GM18858 (cell line): ENCODE results near the gene KCMF1.
A peak's percentile ranks its signal among the peaks of the same experiment; 100 is the strongest.
"Not testable (repeated sequence)": the region's sequence is repeated elsewhere in the genome, so short reads cannot be mapped to it uniquely, and the experiment has no call there.

ENCODE experiments used
- ATAC-seq: cut with Tn5 transposase; IDR thresholded peaks from one replicate; pipeline ENCODE4 v1.9.1; 2021; ENCODE audit not compliant: unreplicated experiment

The KCMF1 gene

DNA sequence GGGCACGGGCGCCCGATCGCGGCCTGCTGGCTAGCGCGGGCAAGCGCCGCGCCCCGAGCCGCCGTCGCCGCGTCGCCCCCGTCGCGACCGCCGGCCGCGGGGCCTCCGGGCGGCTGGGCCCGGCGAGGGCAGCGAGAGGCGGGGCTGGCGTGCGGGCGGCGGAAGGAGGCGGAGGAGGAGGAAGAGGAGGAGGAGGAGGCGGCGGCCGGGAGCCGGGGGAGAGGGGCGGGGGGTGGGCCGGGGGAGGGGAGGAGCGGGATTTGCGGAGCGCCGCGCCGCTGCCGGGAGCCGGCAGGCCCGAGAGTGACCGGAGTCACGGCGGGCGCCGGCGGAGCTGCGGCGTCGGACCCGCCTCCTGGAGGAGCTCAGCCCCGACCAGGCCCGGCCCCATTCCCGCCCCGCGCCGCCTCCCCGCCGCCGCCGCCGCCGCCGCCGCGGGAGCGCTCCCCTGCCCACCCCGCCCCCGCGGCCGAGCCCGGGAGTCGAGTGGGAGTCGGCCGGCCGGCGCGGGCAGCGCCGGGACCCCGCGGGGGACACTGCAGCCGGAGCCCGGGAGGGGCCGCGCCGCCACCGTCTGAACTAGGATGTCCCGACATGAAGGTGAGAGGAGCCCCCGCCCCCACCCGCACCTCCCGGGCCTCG is at the start of gene KCMF1:
KCMF1 (plus strand) TSS at position 294 of the 642 bp plus-strand sequence; CDS start at position 585, 291 bp downstream.
- peak; percentile 26 for ATAC-seq

DNA sequence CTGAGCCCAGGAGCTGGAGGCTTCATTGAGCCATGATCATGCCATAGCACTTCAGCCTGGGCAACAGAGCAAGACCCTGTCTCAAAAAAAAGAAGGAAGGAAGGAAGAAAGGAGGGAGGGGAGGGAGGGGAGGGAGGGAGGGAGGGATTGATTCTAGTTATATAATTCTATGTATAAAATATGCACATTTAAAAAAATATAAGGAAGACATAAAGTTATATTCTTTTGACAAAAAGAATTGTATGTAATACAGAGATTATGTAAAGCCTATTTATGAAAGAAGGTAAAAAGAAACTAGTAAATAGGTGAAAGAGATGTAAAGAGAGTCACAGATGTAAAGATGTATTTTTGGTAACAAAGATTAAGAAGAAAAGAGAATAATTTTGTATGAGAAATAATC is 48.0 kb upstream of the KCMF1 start:
- ATAC-seq = no peak

DNA sequence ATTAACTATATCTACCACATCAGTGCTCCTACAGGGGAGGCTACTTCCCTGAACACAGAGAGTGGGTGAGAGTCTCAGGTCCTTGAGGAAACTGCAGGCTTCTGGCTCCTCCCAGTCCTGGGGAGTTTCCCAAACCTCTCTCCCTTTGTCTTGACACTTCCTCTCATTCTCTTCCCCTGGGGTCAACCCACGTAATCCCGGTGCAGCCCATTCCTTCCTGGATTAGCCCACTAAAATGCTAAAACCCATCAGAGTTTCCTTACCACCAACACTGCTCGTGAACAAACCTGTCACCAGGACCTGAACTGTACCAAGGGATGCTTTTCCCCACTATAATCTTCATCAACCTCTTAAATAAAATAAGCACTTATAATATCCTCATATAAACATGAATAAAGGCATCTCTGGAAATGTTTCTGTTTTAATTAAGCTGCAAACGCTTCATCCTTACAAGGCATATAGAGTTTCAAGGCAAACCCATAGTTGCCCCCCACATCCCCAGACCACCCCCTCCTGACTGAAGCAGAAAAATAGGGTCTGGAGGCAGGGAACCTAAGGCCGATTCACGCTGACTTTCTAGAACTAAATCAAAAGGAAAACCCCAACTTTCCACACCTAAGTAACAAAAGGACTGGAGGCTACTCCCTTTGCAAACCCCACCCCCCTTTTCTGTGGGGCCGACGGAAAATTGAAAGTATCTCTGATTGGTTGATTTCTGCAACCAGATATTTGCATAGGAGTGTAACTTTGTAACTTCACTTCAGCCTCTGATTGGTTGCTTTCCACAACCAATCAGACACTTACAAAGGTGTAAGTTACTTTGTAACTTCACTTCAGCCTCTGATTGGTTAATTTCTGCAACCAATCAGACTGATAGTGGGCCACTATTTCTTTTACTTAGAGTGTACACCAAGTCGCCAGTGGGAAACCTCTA is 46.5 kb upstream of the KCMF1 start:
- ATAC-seq = peak; percentile 20

DNA sequence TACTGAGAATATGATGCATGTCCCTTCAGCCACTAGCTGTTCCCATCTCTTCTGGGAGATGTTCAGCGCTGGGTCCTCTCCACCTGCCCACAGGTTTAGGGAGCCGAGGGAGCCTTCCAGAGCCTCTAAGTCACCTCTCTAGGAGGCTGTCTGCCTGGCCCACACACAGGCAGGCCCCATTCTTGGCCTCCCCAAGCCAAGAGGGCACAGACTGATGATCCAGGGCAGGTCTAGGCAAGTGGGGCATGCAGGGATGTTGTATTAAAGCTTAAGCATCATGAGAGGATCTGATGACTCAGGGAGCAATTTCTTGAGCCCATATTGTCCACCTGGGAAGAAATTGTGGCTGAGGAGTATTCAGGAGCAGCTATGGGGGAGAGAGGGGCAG is 45.6 kb upstream of the KCMF1 start:
- no peak for ATAC-seq

DNA sequence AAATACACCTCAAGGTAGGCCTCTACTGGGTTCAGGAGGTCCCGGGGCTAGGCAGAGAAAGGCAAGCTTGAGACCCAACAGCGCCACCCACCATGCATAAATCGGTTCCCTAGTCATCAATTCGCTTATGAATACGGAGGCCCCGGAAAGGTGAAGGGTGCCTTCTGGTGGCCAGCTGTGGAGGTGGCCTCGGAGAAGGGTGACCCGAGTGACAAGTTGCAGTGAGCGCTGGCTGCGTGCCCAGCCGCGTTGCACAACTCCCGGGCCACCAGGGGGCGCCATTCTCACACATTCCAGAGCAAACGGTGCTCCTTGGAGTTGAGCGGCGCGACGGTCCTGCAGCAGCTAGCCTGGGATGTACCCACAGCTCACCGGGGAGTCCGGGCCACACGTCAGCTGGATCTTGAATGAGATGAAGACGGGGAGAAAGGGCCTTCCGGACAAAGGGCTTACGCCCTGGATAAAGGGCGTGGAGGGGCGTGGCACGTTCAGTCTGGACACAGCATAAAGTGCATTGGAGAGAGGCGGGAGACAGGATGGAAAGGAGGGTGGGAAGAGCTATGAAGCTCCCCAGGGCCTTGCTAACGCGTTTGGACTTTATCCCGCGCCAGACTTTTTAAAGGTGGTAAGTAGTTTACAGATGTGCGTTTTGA is 45.1 kb upstream of the KCMF1 start:
- peak; percentile 78 for ATAC-seq

DNA sequence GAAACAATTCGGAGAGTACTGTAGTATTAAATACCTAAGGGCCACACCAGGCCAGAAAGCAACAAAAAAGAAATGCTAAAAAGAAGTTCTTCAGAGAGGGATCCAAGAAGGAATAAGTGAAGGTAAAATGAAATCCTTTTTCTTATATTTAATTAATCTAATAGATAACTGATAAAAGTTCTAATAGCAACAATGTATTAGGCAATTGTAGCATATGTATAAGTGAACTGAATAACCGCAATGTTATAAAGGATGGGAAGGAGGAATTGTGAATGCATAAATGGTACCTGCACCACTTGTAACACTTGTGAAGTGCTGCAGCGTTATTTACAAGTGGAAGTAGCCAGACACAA is 43.7 kb upstream of the KCMF1 start:
- no peak for ATAC-seq

GRCh38 chr2:84931384-84931821 is 39.6 kb upstream of the KCMF1 start:
- ATAC-seq = peak; percentile 36

- ATAC-seq = peak; percentile 34
These were observed 32.6 kb upstream of the KCMF1 start for GRCh38 chr2:84938194-84938879.

DNA sequence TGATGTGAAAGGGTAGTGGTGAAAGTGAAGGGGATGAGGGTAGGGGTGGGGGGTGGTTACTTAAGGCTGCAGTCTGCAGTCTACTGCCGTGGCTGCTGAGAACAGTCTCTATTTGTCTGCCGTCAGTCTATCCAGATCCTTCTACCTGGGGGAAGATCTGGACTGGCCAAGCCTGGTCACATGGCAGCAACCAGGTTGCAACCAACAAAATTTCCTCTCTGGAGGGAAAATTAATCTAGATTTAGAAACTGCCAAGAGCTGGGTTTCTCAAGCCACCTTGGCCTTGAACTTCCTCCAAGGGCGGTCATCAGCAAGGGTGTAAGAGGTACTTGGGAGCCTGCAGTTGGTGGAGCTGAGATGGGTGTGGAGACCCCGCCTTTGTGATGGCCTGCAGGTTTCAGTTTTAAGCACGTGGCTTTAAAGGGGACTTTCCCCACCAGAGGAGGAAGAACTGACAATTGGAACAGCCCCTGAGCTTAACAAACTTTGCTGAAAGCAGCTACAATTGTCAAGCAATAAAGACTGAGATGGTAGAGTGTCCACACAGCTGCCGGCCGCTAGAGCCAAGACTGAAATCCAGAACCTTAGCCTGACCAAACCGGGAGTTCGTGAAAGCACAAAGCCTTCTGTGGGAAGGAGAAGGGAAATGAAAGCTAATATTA is 31.4 kb upstream of the KCMF1 start:
- ATAC-seq = peak; percentile 65

DNA sequence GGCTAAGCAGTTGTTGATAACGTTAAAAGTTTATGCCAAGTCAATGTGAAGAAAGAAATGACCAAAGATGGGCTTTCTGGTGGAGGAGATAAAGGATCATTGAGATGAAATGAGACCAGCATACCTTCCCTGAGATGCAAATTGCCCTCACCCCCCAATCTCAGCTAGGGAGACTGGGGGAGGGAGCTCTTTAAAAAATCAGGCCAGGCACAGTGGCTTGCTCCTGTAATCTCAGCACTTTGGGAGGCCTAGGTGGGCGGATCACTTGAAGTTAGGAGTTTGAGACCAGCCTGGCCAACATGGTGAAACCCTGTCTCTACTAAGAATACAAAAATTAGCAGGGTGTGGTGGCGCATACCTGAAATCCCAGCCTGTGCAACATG is 30.9 kb upstream of the KCMF1 start:
- ATAC-seq = no peak

DNA sequence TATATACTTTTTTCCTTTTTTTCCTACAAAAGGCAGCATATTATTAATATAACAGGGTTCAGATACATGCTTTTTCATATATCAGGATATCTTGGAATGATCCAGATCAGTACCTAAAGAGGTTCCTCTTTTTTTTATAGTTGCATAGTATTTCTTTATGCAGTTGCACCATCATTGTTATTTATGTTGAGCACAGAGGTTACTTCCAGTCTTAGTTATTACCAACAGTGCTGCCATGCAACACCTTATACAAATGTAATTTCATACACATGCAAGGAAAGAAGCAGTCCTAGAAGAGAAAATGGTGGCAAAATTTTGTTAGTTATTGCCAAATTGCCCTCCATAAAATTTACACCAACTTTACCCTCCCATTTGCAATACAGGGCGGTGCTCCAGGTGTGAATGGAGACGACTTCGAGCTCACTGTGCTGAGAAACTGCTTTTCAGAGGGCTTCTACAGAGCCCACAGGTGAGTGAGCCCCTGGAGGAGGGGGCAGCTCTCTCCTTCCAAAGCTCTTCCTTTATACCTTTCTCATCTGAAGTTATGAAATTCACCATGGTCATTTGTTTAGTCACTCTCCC is 30.0 kb upstream of the KCMF1 start:
- ATAC-seq = no peak

- no peak for ATAC-seq
These were observed 28.8 kb upstream of the KCMF1 start for GRCh38 chr2:84942166-84942565.

GRCh38 chr2:84942964-84943421 is 28.0 kb upstream of the KCMF1 start:
- peak; percentile 42 for ATAC-seq

DNA sequence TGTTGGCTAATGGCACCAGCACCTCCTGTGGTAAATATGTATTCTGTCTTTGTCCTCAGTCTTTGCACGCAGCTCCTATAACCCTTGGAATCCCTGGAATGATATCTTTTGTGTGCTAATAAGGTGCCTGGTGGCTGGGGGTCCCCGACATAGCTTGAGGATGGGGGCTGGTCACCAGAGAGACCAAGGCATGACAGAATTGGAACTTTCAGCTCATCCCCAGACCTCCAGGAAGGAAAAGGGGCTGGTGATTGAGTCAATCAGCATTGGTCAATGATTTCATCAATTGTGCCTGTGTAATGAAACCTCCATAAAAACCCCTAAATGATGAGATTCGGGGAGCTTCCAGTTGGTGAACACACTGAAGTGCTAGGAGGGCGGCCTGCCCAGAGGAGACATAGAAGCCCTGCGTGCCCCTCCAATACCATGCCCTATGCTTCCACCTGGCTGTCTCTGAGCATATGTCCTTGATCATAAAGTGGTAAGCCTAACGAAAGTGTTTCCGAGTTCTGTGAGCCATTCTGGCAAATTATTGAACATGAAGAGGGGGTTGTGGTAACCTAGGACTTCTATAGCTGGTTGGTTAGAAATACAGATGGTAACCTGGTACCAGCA is 26.6 kb upstream of the KCMF1 start:
- no peak for ATAC-seq

GRCh38 chr2:84945838-84946203 is 25.1 kb upstream of the KCMF1 start:
- ATAC-seq = not testable (repeated sequence)

- peak; percentile 56 for ATAC-seq
These were observed 24.6 kb upstream of the KCMF1 start for GRCh38 chr2:84946204-84947009.

DNA sequence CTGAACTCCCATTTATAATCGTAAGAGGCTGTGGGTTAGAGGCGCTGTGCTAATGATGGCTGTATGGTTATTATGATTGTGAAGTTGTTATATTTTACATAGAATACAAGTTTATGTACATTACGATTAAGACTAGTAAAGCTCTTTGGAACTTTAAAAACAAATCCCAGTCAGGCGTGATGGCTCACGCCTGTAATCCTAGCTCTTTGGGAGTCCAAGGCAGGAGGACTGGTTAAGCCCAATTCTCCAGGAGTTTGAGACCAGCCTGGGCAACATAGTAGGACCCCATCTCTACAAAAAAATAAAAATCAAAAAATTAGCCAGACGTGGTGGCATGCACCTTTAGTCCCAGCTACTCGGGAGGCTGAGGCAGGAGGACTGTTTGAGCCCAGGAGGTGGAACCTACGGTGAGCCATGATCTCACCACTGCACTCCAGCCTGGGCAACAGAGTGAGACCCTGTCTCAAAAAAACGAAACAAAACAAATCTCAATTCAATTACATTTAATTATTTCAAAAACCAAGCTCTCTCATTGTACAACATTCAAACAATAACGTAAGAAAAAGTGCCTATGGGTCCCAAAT is 23.9 kb upstream of the KCMF1 start:
- no peak for ATAC-seq

DNA sequence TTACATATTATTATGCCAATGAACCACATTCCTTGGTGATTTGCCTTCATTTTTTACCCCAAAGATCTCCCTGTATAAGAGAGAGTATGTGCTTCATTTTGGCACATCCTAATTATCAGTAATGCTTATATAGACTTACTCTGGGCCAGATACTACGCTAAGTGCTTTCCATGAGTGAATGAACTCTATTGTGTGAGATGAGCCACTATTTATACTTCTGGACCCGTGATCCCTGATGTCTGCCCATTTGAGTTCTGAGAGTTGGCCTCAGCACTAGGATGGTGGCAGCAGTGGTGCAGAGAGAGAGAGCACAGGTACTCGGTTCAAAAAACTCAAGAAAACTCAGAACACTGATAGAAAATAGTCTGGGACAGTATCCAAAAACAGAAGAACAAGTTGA is 17.4 kb upstream of the KCMF1 start:
- no peak for ATAC-seq

GRCh38 chr2:84954329-84954728 is 16.6 kb upstream of the KCMF1 start:
- no peak for ATAC-seq
